ENCODE results near the gene ALDH3A1.

The ALDH3A1 gene

DNA sequence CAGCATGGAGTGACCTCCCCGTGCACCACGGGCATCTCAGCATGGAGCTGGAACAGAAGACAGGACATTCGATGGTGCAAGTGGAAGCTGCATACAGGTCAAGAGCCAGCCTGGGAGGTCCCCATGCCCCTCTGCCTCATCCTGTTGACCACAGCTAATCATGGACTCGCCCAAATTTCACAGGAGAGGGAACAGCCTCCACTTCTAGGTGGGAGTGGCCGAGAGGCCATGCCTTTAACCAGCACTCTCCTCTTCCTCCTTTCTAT lies 28.0 kb downstream of the ALDH3A1 start:
- FAIRE-seq (no peak), DNase-seq (ENCODE audit: low spot score) (no peak)

DNA sequence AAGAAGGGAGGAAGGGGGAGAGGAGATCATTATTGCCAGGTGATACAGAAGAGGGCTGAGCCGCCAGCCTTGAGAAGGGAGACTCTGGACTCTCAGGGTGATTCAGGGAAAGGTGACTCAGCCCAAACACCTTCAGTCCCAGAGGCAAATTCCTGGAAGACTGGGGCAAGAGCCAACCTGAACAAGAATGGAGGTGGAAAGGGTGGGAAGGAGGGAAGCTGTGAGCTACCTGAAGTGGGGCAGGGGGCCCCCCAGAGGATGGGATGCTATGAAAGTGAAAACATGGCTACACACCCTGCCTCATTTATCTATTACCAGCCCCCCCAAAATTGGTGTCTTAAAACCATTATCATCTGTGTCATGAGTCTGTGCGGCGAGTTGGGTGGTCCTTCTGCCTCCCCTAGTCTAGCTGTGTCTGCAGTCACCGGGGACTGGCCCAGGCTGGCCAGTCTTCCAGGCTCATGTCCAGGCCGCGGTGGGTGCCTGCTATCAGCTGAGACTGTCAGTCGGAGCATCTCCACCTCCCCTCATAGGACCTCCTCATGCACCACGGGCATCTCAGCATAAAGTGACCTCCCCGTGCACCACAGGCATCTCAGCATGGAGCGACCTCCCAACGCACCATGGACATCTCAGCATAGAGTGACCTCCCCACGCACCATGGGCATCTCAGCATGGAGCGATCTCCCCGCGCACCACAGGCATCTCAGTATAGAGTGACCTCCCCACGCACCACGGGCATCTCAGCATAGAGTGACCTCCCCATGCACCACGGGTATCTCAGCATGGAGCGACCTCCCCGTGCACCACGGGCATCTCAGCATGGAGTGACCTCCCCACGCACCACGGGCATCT lies 28.5 kb downstream of the ALDH3A1 start:
- peak; percentile 32 for DNase-seq (ENCODE audit: low spot score)
- FAIRE-seq = no peak

DNA sequence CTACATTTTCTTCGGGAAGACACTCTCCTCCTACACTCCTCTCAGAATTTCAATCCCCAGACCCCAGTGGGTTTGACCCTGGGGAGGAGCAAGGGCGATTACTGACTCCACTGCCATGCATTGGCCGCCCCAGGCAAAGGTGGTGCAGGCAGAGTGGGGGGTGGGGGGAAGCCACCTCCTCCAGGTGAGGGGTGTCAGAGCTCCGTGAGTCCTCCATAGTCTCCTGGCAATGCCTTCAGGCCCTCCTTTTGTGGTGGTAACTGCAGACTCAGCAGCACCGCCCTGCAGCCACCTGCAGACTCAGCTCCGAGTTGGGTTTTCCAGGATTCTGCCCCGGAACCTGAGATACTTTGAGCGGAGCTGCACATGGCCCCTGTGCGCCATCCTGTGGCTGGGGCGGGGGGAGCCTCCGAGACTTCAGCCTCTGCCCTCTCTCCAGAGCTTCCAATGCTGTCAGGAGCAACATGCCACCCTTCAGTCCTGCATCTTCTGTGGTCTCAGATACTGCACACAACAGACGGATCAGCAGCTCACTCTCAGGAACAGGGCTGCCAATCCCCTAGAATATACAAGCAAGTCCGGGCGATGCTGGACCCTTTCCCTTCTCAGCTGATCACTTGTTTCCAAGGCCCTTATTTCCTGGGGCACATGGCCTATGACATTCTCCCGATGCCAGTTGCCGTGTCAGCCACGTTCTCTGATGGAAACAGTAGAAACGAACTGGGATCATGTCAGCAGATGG lies 29.3 kb downstream of the ALDH3A1 start:
- FAIRE-seq = no peak
- no peak for DNase-seq (ENCODE audit: low spot score)

DNA sequence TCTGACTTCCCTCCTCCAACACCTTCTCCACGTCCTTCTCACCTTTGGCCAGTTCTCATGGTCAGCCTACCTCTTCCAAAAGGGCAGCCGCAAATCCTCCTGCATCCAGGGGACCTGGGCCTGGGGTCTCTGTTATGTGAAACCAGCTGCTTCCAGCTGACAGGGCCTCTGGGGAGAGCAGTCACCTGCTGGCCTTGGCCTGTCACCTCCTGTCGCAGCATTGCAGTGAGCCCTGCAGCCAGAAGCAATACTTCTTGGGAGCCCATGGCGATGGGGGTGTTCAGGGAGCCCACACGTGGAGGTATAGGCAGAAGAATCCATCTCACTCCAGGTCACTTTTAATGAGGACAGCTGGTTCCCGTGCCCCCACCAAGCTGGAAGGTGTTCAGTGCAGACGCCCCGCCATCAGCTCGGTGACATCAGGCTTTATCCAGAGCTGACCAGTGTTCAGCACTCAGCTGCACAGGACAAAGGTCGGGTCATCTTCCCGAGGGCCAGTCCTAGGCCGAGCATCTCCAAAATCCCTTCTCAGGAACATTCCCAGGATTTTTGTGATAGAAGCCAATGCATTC lies 30.0 kb downstream of the ALDH3A1 start:
- no peak for DNase-seq (ENCODE audit: low spot score)

DNA sequence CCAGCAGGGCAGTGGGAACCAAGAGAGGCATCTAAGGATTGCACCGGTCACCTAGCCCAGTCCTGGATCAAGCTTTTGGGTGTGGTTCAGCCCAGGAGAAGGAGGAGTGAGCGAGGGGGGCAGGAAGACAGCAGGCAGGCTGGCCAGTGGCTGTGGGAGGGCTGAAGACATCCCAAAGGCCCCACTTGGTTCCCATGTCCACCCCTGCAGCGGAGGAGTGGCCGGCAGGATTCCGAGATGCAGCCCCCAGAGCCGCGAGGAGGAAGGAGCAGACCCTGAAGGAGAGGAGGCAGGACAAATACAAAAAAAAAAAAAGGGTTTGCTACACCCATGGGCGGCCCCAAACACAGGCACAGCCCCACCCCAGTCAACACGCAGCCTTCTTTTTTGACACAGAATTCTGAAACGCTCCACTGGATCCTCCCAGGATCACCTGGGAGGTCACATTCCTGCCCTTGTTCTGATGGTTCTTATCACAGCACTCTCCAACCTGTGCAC lies 30.6 kb downstream of the ALDH3A1 start:
- FAIRE-seq (no peak), DNase-seq (ENCODE audit: low spot score) (no peak)

More for the DNA sequence above, 30.0 kb downstream of the ALDH3A1 start:
- no peak for FAIRE-seq

DNA sequence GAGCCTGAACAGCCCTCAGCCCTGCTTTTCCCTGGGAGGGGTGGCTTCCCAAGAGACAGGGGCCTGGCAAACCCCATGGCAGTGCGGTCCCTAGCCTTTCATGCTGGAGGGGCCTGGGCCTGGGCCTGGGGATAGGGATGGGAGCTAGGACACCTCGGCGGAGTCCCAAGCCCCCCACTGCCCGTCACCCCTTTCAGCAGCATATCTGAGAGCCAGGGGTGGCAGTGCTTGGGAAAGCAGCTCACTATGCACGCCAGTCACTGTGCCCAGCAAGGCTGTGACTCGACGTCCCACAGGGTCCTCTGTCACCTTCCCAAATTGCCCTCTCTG lies 31.1 kb downstream of the ALDH3A1 start:
- FAIRE-seq (no peak), DNase-seq (ENCODE audit: low spot score) (no peak)

DNA sequence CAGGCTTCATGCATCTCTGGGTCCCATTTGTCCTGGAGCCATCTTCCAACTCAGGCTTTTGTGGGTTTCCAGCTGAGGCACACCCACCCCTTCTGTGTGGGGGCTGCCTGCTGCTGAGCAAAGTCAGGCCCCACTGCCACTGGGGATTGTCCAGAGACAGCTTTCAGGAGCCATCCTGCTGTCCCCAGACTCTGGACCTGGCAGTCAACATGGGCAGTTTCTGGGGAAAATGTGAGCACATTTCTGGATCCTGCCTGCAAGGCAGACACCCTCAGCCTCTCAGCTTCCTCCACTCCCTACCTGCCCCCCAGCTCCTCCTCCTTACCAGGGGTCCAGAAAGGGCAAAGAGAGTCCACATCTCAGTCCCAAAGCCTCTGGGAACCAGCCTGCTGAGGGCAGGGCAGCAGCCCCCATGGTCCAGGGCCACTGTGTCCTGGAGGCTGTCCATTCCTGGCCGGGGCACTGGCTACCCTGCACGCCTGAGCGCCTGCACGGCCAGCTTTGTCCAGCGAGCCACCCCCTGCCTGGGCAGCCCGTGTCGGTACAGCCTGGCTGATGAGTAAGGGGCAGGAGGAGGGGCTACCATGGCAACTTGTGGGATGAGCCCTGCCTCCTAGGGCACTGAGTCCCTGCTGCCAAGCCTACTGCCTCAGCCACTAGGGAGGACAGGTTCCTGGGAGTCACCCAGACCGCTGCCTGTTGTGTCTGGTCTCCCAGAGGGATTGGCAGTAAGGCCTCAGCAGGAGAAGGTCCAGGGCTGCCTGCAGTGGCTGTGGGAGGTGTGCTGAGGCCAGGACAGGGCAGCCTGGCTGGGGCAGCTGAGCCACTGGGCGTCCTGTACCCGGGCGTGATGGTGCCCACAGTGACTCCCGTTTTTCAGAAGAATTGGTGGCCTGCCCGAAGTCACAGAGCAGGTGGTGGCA lies 31.7 kb downstream of the ALDH3A1 start, which contains the start of gene SLC47A2:
Gene SLC47A2 (minus strand): TSS at position 477 of the 923 bp plus-strand sequence. CDS start 29 bp downstream, at position 448.
- peak; percentile 81 for FAIRE-seq
- peak; percentile 90 for DNase-seq (ENCODE audit: low spot score)

DNA sequence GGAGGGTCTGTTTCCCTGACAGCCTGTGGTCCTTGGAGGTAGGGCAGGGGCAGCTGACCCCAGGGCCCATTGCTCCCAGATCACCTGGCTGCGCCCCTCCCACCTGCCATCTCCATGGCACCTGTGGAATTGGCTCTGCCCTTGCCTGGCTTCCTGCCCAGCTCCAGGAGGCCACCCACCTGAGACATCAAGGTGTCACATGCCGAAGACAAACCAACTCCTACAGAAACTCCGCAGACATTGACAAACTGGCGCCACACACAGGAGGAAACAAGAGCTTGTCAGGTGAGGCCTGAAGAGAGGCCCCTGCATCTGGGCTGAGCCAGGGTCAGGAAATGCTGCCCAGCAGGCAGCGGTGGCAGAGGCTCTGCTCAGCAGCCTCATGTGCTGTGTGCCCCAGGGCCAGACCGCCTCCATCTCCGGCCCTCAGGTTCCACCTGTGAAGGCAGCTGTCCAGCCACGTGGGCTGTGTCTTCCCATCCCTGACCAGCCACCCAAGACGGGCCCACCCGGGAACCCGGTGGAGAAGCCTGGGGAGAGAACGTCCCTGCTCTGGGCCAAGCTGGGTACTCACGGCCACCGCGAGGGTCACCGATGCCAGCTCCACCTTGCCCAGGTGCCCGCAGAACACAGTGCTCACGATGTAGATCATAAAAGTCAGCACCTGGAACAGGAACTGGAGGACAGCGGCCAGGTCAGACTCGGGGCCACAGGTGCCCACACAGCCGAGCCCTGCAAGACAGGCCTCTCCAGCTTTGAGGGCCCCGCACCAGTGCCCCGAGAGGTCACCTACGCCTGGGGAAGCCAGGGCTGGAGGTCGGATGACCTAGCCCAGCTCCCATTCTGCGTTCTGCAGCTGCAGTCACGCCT lies 33.3 kb downstream of the ALDH3A1 start:
- FAIRE-seq (no peak), DNase-seq (ENCODE audit: low spot score) (no peak)

DNA sequence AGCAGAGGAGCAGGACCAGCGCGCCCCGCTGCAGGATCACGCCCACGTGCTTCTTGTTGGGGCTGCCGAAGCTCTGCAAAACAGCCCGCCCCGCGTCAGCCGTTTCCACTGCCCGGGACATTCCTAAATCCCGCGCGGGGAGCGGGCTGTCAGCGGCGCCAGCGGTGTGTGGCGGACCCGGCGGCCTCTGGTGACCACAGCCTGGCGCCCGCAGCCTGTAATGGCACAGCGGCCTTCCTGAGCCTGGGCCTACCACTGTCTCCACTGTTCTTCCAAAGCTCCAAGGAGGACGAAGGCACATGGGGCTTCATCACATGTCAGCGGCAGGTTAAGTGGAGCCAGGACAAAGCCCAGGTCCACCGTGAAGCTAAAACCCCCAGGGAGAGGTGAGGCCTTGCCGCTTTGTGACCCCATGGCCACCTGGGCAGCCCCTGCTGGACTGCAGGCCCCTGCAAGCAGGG lies 34.2 kb downstream of the ALDH3A1 start:
- FAIRE-seq (no peak), DNase-seq (ENCODE audit: low spot score) (no peak)

DNA sequence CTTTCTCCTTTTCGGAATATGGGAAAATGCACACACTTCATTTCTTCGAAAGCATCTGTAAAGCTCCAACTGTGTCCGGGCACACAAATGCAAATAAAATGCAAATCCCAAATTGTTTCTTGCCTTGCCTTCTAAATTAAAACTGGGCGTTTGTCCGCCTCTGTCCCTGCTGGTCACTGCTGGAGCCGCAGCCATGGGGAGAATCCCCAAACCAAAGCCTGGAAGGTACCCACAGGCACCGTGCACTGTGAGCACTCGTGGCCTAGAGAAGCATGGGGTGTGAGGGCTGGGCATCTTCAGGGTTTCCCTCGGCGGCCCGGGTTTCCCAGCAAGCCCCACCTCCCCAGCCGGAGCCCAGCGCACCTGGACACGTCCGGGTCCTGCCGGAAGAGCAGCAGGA lies 34.6 kb downstream of the ALDH3A1 start:
- no peak for FAIRE-seq
- no peak for DNase-seq (ENCODE audit: low spot score)

DNA sequence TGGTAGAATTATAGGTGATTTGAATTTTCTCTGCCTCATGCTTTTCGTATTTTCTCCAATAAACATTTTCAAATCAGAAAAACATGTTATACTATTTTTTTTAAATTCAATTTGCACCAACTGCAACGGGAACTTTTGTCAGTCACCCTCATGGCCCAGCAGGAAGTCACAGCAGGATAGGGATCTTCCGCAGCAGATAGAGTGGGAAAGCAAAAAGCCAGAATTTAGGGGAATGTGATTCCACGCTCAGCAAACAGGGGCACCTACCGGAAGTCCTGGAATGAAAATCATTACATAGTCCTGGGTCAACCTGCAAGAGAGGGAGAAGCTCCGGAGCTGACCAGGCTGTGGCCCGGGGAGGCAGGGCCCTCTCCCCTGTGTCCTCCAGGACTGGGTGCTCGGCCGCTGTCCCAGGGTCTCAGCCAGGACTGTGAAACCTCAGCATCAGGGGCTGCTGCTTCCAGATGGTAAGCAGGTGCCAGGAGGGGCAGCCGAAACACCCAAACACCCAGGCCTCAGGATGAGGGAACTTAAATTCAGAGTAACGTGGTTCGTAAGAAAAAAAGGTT lies 35.6 kb downstream of the ALDH3A1 start:
- no peak for FAIRE-seq
- DNase-seq (ENCODE audit: low spot score) = no peak

DNA sequence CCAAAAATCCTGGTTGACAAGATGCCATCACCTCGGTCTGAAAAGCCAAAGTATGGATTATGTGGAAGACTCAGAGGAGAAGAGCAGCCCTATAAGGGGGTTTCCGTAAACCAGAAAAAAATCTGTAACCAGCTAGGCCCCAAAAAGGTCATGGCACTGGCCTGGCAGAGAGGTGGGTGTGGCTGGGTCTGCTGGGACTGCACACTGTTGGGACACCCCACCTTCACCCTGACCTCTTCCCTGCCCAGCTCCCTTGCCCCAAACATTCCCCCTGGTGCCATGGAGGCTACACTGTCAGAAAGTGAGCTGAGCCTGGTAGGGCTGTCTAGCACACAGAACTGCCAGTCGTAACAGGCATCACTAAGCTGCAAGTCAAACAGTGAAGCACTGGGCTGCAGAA lies 38.3 kb downstream of the ALDH3A1 start:
- no peak for DNase-seq (ENCODE audit: low spot score)
- FAIRE-seq = no peak

DNA sequence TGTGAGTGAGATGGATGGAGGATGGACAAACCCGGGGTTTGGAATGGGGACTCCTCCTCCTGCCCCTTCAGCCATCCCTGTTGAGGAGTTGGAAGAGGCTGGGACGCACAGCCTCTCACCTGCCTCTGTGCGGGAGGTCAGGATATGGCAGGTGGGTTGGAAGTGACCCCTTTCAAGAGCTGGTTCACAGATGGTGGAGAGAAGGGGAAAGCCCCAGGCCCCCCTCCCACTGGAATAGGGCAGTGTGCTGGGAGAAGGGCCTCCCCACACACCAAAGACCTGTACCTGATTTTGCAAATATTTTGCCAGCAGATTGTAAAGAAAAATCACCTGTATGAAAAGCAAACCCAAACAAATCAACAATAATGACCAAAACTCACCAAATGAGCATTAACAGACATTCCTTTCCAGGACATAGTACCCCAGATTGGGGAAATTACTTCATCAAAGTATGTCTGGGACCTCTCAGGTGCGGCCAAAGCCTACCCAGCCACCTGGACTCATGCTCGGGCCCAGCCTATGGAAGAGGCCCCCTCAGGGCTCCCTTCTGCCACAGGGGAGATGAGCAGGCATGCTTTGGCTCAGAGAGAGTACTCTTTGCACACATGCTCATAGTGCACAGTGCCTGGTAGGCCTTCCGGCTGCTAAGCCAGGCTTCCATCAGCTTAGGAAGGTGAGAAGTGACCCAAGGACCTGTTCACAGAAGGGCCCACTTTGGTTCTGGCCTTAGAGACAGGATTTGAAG lies 39.5 kb downstream of the ALDH3A1 start:
- FAIRE-seq (no peak), DNase-seq (ENCODE audit: low spot score) (no peak)

DNA sequence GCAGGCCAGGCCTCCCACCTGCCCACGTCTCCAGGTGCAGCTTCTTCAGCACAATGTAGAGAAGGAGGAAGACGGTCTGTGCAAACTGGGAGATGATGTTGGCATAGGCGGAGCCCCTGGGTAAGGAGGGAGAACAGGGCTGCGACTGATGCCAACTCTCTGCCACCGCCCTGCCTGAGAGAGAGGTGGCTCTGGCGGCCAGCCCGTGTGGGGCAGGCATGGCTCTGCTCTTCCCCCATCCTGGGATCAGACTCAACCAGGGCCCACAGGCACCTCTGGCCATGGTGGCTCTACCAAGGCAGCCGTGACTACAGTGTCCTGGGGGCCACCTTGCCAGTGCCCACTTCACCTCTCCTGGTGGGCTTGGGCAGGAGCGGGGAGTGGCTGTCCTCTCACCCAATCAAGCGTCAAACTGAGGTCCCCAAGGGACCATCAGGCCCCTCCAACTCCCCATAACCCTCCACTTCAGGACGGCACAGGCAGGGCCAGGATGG lies 40.3 kb downstream of the ALDH3A1 start:
- DNase-seq (ENCODE audit: low spot score) = no peak
- FAIRE-seq = no peak

DNA sequence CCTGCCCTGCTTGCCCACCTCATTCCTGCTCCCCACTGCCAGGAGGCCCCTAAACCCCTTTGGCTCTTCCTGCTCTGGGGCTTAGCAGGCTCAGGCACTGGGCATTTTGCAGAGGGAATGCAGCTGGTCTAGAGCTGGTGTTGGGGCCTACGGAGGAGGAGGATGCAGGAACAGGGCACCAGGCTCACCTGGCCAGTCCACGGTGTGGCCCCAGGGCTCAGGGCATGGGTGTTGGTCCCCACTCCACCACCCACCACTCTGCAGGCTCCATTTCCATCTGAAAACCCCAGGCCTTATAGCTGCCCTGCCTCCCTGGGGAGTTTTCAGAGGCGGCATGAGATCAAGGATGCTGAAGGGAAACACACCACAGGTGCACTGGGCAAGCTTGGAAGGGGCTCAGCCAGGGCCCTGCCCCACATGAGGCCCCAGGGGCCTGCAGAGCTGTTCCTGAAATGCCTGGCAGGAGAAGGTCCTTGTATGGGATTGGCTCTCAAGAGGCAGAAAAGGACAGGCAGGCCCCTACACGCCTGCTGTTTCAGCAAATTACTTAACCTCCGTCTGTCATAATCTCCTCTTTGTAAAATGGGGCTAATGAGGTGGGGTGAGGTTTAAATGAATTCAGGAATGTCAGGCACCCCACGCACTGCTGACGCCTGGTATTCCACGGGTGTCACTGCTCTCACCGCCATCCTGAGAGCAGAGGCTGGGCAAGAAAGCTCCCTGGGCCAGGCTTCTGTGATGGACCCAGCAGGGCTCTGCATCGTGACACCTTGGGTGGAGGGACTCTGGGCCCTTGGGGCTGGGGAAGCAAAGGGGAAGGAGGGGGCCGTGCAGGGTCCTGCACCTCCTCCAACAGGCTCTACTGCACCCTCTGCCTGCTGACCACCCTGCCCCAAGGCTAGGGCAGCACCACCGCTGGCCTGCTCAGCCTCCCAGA lies 41.0 kb downstream of the ALDH3A1 start:
- FAIRE-seq (no peak), DNase-seq (ENCODE audit: low spot score) (no peak)

DNA sequence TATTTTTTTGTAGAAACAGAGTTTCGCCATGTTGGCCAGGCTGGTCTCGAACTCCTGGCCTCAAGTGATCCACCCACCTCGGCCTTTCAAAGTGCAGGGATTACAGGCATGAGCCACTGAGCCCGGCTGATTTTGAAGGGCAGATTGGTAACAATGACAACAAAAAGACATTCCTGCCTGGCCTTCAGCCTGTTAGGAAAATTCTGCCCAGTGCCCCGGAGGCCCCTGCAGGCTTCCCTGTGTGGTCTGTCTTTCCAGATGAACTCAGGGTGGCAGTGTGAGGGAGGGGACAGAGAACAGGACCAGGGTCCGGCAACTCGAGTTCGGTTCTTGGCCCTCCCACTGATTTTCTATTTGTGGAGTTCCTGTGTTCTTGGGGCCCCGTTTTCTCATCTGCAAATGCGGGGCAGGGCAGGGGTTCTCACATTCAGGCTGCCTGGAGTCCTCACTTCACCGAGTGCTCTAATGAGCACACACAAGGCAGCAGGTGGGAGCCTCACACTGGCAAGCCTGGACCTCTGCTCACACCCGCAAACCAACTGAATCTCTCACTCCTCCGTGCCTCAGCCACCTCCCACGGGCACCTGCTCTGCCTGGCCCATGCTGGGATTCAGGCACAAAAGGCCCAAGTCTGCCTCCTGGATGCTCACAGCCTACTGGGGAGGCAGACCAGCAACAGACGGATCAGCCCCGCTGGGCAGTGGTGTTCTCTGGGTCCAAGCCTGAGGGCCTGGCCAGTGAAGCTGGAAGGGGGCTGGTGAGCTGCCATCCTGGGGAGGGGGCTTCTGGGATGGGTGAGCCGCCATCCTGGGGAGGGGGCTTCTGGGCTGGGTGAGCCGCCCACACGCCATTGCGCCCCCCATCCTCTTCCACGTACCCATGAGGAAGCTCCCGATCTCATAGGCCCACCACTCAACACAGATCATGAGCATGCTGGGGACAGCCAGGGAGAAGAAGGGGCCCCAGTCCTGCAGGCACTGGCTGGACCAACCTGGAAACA lies 42.0 kb downstream of the ALDH3A1 start:
- no peak for DNase-seq (ENCODE audit: low spot score)
- no peak for FAIRE-seq

DNA sequence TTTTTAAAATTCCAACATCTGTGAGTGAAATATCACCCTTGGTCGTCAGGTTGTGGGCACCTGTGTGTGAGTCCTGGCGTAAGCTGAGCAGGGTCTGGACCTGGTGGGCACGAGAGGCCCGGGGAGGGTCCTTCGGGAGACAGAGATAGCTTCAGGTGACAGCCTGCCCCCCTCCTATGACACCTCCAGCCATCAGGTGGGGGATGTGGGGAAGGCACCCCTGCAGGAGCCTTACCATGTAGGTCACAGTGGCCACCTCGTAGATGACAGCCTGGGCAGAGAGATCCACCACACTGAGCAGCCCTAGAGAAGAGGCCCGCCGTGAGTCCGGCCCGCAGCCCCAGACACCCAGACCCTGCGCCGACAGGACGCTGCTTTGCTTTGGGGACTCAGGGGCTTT lies 42.9 kb downstream of the ALDH3A1 start:
- DNase-seq (ENCODE audit: low spot score) = no peak
- no peak for FAIRE-seq

Data from RCC 7860 (cell line).